Amygdala (tissue), 56 donors: ENCODE measurements around the gene FAM200A.
"Not testable (repeated sequence)": the region's sequence is repeated elsewhere in the genome, so short reads cannot be mapped to it uniquely, and the experiment has no call there.

Experiments used
- DNase-seq, 56 donors: peaks; one replicate each; lab custom pipeline; 2025; lab: John Stamatoyannopoulos, UW

Gene FAM200A

GRCh38 chr7:99551767-99552463, at the start of gene FAM200A:
Gene FAM200A (minus strand): TSS chr7:99552114. CDS start chr7:99548407, 3,707 bp downstream.
- DNase-seq, result peak; percentile 51 to 92 (median 80)

GRCh38 chr7:99599836-99600235, 47.9 kb upstream of the FAM200A start:
- no peak for DNase-seq

- no peak for DNase-seq
Measured at GRCh38 chr7:99597762-99598501, 46.0 kb upstream of the FAM200A start, which contains the start of gene TMEM225B. Gene TMEM225B (plus strand): TSS chr7:99598267. CDS start chr7:99604389, 6,122 bp downstream.

- DNase-seq, result no peak
Measured at GRCh38 chr7:99596408-99596955, 44.6 kb upstream of the FAM200A start.

- DNase-seq, result no peak
Measured at GRCh38 chr7:99594948-99595745, 43.2 kb upstream of the FAM200A start.

GRCh38 chr7:99588868-99589267, 37.0 kb upstream of the FAM200A start:
- no peak for DNase-seq

GRCh38 chr7:99580778-99581332, 28.9 kb upstream of the FAM200A start:
- DNase-seq, result not testable (repeated sequence)

GRCh38 chr7:99579956-99580777, 28.3 kb upstream of the FAM200A start:
- DNase-seq, result peak in 35 of 56 donors; percentile 14 to 62 (median 35)

- DNase-seq, result peak in 3 of 56 donors; percentile 8 to 24 (median 9)
Measured at GRCh38 chr7:99579281-99579955, 27.5 kb upstream of the FAM200A start.

- no peak for DNase-seq
Measured at GRCh38 chr7:99576251-99576650, 24.3 kb upstream of the FAM200A start.

- DNase-seq, result no peak
Measured at GRCh38 chr7:99573257-99573656, 21.3 kb upstream of the FAM200A start.

GRCh38 chr7:99571768-99572167, 19.9 kb upstream of the FAM200A start:
- no peak for DNase-seq

GRCh38 chr7:99568770-99569169, 16.9 kb upstream of the FAM200A start:
- not testable (repeated sequence) for DNase-seq

GRCh38 chr7:99563650-99564049, 11.7 kb upstream of the FAM200A start:
- peak in 1 of 56 donors; percentile 11 for DNase-seq

GRCh38 chr7:99562832-99563231, 10.9 kb upstream of the FAM200A start:
- DNase-seq, result peak in 2 of 56 donors; percentile 4 to 18

GRCh38 chr7:99562114-99562784, 10.3 kb upstream of the FAM200A start:
- DNase-seq, result no peak

GRCh38 chr7:99561737-99562051, 9.8 kb upstream of the FAM200A start:
- DNase-seq, result no peak
